Common myeloid progenitor, CD34-positive (primary cell): ENCODE results near the gene DNAJB5.
"Not testable (repeated sequence)": the region's sequence is repeated elsewhere in the genome, so short reads cannot be mapped to it uniquely, and the experiment has no call there.

Experiments
- CTCF ChIA-PET: fragments of 350-600 bp; sonication (Branson Sonifier 250); formaldehyde crosslinking; loops from one replicate; lab custom pipeline; 2021; ENCODE audit warnings: antibody characterized with exemption; lab: Charles Lee
- POLR2A ChIA-PET: fragments of 350-600 bp; sonication (Branson Sonifier 250); formaldehyde crosslinking; loops from one replicate; lab custom pipeline; 2021; ENCODE audit warnings: antibody characterized with exemption; lab: Charles Lee
- DNase-seq, 3 donors: peaks; one replicate each; pipeline versions ENCODE4 v3.0.0 to v3.0.0-alpha.2; 2013
- H3K27ac ChIP-seq, 2 experiments: 1 replicate in 1 of 2; 2 replicates in 1 of 2; pipeline ENCODE4 v1.7.0; 2013; ENCODE audit warnings: inconsistent platforms in 2 of 2, low read length in 2 of 2, mild to moderate bottlenecking in 2 of 2, low read depth in 1 of 2, moderate library complexity in 1 of 2; ENCODE audit not compliant: severe bottlenecking in 2 of 2, insufficient read depth in 1 of 2, poor library complexity in 1 of 2
- H3K27me3 ChIP-seq, 5 experiments: replicated peaks in 2 of 5; 1 replicate in 3 of 5; 2 replicates in 2 of 5; pipeline versions ENCODE4 v1.6.1 to v1.7.0; 2013; ENCODE audit warnings: low read length in 4 of 5, mild to moderate bottlenecking in 2 of 5, moderate library complexity in 2 of 5, inconsistent platforms in 1 of 5; ENCODE audit not compliant: insufficient read depth in 5 of 5, control insufficient read depth in 4 of 5
- H3K36me3 ChIP-seq, 4 experiments: 1 replicate in 2 of 4; 2 replicates in 2 of 4; pipeline versions ENCODE4 v1.6.1 to v1.7.0; 2013; ENCODE audit warnings: low read length in 3 of 4, control low read depth in 1 of 4, mild to moderate bottlenecking in 1 of 4; ENCODE audit not compliant: control insufficient read depth in 4 of 4, insufficient read depth in 4 of 4
- H3K4me1 ChIP-seq, 4 experiments: 1 replicate in 3 of 4; 2 replicates in 1 of 4; pipeline versions ENCODE4 v1.6.1 to v1.7.1; 2013; ENCODE audit warnings: low read length in 3 of 4, mild to moderate bottlenecking in 3 of 4, control low read depth in 1 of 4, inconsistent platforms in 1 of 4, moderate library complexity in 1 of 4; ENCODE audit not compliant: control insufficient read depth in 4 of 4, insufficient read depth in 4 of 4; ENCODE audit errors: control extremely low read depth in 1 of 4
- H3K4me3 ChIP-seq, 7 experiments: 1 replicate in 4 of 7; 2 replicates in 3 of 7; pipeline versions ENCODE4 v1.5.1 to v1.7.0; 2013; ENCODE audit warnings: mild to moderate bottlenecking in 7 of 7, low read length in 6 of 7, moderate library complexity in 6 of 7, inconsistent platforms in 2 of 7, low read depth in 2 of 7, control low read depth in 1 of 7; ENCODE audit not compliant: insufficient read depth in 4 of 7, control insufficient read depth in 1 of 7; ENCODE audit errors: extremely low read depth in 1 of 7
- H3K9me3 ChIP-seq, 5 experiments: 1 replicate in 4 of 5; 2 replicates in 1 of 5; pipeline versions ENCODE4 v1.6.1 to v1.7.1; 2013; ENCODE audit warnings: low read length in 4 of 5, mild to moderate bottlenecking in 2 of 5, inconsistent platforms in 1 of 5, low read depth in 1 of 5, moderate library complexity in 1 of 5; ENCODE audit not compliant: control insufficient read depth in 4 of 5, insufficient read depth in 2 of 5; ENCODE audit errors: control extremely low read depth in 1 of 5
- WGBS: methylation state at CpG from one replicate; pipeline ENCODE4 v1.1.5; 2013; ENCODE audit not compliant: insufficient coverage; 5-methylcytosine and 5-hydroxymethylcytosine counted together

The DNAJB5 gene

DNA sequence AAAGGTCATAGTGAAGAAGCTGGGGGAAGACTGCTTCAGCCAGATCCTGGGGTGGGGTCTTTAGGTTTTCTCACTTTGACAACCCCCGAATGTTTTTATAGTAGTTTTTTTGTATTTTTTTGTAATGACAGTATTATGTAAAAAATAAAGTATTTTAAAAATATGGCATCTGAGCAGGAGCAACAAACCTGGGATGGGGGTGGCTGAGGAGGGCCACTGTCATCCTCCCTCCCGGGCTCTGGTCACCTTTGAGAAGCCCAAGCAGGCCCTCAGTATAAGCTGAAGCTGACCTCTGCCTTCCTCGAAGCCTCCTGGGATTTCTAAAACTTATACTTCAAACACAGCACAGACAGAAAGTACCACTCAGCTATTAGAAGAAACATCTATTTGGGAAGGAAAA, 8.7 kb downstream of the DNAJB5 start:
- Histone ChIP-seq H3K4me3 (no peak overlapping the region), H3K36me3 (peaks cover 0 to 2% (median 0%) of the 10 kb centered on the region in 4 experiments), H3K27me3 (no peaks in the 10 kb centered on the region), H3K4me1 (no peaks in the 10 kb centered on the region), H3K27ac (no peak overlapping the region), H3K9me3 (no peaks in the 10 kb centered on the region)
- ChIA-PET POLR2A (no interaction called here), CTCF (interaction anchor here (1.3 to 2.3 kb wide), 4 partner anchors 13 to 98 kb away, joined by 3 to 8 read pairs (median 4); a partner anchor contains a TSS)
- 100% methylated on average over 1 of the region's 3 CpGs for WGBS
- no peak for DNase-seq

GRCh38 chr9:34999576-34999975, 10.0 kb downstream of the DNAJB5 start:
- no peaks in the 10 kb centered on the region for H3K9me3 ChIP-seq
- WGBS, result 100% methylated on average over 2 of the region's 2 CpGs
- H3K36me3 ChIP-seq, result peaks cover 0 to 2% (median 0%) of the 10 kb centered on the region in 4 experiments
- H3K4me1 ChIP-seq, result no peaks in the 10 kb centered on the region
- CTCF ChIA-PET, result no interaction called here
- H3K4me3 ChIP-seq, result no peak overlapping the region
- DNase-seq, result no peak
- H3K27me3 ChIP-seq, result no peaks in the 10 kb centered on the region
- H3K27ac ChIP-seq, result no peak overlapping the region
- POLR2A ChIA-PET, result no interaction called here

- no peak for DNase-seq
- H3K9me3 ChIP-seq, result no peaks in the 10 kb centered on the region
- H3K4me3 ChIP-seq, result no peak overlapping the region
- ChIA-PET CTCF (no interaction called here), POLR2A (no interaction called here)
- H3K27ac ChIP-seq, result no peak overlapping the region
- H3K27me3 ChIP-seq, result no peaks in the 10 kb centered on the region
- H3K36me3 ChIP-seq, result peaks cover 0 to 2% (median 0%) of the 10 kb centered on the region in 4 experiments
- WGBS, result 96% methylated on average over 4 of the region's 6 CpGs
- no peaks in the 10 kb centered on the region for H3K4me1 ChIP-seq
Measured at GRCh38 chr9:35000535-35001284, 11.2 kb downstream of the DNAJB5 start.

GRCh38 chr9:35001285-35001677, 11.7 kb downstream of the DNAJB5 start:
- WGBS, result 94% methylated on average over 2 of the region's 2 CpGs
- H3K27me3 ChIP-seq, result no peaks in the 10 kb centered on the region
- DNase-seq, result no peak
- peaks cover 0 to 2% (median 0%) of the 10 kb centered on the region in 4 experiments for H3K36me3 ChIP-seq
- no peak overlapping the region for H3K27ac ChIP-seq
- ChIA-PET POLR2A (no interaction called here), CTCF (interaction anchor here (0.9 kb wide), 1 partner anchor 19 kb away, joined by 4 read pairs; no protein-coding TSS in a partner anchor)
- H3K9me3 ChIP-seq, result no peaks in the 10 kb centered on the region
- H3K4me3 ChIP-seq, result no peak overlapping the region
- no peaks in the 10 kb centered on the region for H3K4me1 ChIP-seq

DNA sequence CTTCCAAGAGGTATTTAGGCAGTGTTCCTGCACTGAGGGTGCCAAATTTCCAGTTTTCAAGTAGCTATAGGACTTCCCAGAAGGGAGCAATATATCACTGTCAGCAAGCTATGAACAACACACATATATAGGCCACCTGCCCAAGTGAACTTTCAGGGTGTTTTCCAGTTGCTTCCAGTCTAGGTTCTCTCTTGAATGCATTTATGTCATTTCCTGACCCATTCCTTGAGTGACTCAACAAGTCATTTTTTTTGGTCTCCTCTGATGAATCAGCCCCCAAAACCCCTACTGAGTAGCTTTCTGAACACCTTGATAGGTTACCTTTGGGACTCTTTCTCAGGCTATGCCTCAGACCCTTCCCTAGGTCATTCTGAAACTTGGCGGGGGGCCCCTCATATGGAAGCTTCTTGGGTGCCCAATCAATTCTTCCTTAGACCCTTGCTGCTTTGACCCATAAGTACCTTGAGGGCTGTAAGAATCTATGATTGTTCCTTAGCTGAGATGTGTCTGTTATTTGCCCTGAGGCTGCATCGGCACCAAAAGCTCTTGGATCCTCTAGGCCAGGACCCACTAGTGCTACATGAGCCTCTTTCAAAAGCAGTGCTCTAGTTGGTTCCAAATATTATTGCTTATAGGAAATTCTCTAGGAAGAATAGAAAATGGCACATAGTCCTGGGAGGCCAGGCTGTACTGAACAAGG, 12.4 kb downstream of the DNAJB5 start:
- H3K4me1 ChIP-seq, result no peaks in the 10 kb centered on the region
- CTCF ChIA-PET, result interaction anchor here (0.9 to 1.6 kb wide), 5 partner anchors 17 to 105 kb away, joined by 3 to 5 read pairs (median 4); no protein-coding TSS in a partner anchor
- DNase-seq, result no peak
- H3K9me3 ChIP-seq, result no peaks in the 10 kb centered on the region
- H3K27ac ChIP-seq, result no peak overlapping the region
- no peaks in the 10 kb centered on the region for H3K27me3 ChIP-seq
- peaks cover 0 to under 1% (median 0%) of the 10 kb centered on the region in 4 experiments for H3K36me3 ChIP-seq
- no peak overlapping the region for H3K4me3 ChIP-seq
- 90% methylated on average over 2 of the region's 2 CpGs for WGBS
- POLR2A ChIA-PET, result no interaction called here

GRCh38 chr9:35002623-35003022, 13.1 kb downstream of the DNAJB5 start:
- Histone ChIP-seq H3K36me3 (no peaks in the 10 kb centered on the region), H3K27ac (no peak overlapping the region), H3K27me3 (no peaks in the 10 kb centered on the region), H3K4me3 (no peak overlapping the region), H3K4me1 (no peaks in the 10 kb centered on the region), H3K9me3 (no peaks in the 10 kb centered on the region)
- ChIA-PET CTCF (interaction anchor here (1.1 to 1.6 kb wide), 4 partner anchors 18 to 105 kb away, joined by 3 to 5 read pairs (median 4); no protein-coding TSS in a partner anchor), POLR2A (no interaction called here)
- DNase-seq, result no peak

DNA sequence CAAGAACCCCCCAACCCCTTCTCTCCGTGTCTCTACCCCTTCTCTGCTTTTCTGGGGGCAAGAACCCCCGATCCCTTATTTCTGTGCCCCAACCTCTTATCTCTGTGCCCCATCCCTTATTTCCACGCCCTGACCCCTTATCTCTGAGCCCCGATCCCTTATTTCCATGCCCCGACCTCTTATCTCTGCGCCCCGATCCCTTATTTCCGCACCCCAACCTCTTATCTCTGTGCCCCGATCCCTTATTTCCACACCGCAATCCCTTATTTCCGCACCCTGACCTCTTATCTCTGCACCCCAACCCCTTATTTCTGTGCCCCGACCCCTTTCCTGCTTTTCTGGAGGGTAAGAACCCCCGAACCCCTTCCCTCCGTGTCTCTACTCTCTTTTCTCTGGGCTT, 14.8 kb downstream of the DNAJB5 start:
- H3K4me1 ChIP-seq, H3K36me3 ChIP-seq, H3K9me3 ChIP-seq, H3K27me3 ChIP-seq, CTCF ChIA-PET, POLR2A ChIA-PET, DNase-seq, H3K4me3 ChIP-seq, H3K27ac ChIP-seq: not testable (repeated sequence)
- 90% methylated on average over 12 of the region's 14 CpGs for WGBS
